Panc1 (cell line): ENCODE data around the gene ATXN10.

Experiments used
- SIN3A ChIP-seq: IDR thresholded peaks from 2 replicates; pipeline ENCODE4 v1.6.1; 2012; ENCODE audit warnings: low read depth, mild to moderate bottlenecking, low read length, moderate library complexity, borderline replicate concordance; ENCODE audit not compliant: insufficient read depth
- TF ChIP-seq, protein P1 (sequence below): fragments of 450-650 bp; IDR thresholded peaks from 2 replicates; pipeline ENCODE4 v1.5.1; 2017; ENCODE audit warnings: mild to moderate bottlenecking
- TF ChIP-seq, protein P2 (sequence below), 2 experiments: IDR thresholded peaks; 2 replicates each; pipeline ENCODE4 v1.6.1; 2011 to 2012; ENCODE audit warnings: low read depth in 2 of 2, control low read depth in 1 of 2, low read length in 1 of 2, mild to moderate bottlenecking in 1 of 2, moderate library complexity in 1 of 2; ENCODE audit not compliant: insufficient read depth in 1 of 2

DNA sequence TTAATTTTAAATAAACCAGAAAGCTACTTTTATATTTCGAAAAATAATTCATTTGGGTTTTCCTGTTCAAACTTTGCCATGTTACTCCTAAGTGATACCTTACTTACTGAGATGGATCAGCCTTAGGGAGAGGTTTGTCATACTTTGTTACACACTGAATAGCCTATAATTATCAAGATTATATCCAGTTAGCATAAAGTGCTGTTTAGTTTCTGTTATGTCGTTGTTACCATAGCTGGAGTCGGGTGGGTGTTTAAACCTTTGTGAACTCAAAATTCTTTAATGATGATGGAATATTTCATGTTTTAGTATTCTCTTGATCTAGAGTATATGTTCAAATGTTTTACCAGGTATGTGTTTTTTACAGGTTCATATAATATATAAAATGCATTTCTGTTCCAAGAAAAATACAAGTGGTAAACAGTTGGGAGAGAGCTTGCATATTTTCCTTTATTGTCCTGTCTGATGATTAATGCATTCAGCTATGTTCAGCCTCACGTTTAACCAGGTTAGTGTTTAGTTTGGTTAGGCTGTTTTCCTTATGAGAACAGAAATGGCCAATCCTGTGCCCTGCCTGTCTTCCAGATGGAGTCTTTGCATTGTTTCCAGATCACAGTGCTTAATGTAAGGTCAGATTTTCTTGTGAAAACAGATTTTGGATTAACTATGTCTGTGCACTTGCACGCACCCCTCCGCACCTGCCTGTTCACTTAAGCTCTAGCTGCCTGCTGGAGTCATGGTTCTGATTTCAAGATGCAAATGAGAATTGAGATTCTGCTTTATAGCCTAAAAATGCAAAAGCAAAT, 105.6 kb downstream of the ATXN10 start:
- TF ChIP-seq, protein P1, sequence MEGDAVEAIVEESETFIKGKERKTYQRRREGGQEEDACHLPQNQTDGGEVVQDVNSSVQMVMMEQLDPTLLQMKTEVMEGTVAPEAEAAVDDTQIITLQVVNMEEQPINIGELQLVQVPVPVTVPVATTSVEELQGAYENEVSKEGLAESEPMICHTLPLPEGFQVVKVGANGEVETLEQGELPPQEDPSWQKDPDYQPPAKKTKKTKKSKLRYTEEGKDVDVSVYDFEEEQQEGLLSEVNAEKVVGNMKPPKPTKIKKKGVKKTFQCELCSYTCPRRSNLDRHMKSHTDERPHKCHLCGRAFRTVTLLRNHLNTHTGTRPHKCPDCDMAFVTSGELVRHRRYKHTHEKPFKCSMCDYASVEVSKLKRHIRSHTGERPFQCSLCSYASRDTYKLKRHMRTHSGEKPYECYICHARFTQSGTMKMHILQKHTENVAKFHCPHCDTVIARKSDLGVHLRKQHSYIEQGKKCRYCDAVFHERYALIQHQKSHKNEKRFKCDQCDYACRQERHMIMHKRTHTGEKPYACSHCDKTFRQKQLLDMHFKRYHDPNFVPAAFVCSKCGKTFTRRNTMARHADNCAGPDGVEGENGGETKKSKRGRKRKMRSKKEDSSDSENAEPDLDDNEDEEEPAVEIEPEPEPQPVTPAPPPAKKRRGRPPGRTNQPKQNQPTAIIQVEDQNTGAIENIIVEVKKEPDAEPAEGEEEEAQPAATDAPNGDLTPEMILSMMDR: no peak
- no peak for TF ChIP-seq SIN3A
- TF ChIP-seq, protein P2, sequence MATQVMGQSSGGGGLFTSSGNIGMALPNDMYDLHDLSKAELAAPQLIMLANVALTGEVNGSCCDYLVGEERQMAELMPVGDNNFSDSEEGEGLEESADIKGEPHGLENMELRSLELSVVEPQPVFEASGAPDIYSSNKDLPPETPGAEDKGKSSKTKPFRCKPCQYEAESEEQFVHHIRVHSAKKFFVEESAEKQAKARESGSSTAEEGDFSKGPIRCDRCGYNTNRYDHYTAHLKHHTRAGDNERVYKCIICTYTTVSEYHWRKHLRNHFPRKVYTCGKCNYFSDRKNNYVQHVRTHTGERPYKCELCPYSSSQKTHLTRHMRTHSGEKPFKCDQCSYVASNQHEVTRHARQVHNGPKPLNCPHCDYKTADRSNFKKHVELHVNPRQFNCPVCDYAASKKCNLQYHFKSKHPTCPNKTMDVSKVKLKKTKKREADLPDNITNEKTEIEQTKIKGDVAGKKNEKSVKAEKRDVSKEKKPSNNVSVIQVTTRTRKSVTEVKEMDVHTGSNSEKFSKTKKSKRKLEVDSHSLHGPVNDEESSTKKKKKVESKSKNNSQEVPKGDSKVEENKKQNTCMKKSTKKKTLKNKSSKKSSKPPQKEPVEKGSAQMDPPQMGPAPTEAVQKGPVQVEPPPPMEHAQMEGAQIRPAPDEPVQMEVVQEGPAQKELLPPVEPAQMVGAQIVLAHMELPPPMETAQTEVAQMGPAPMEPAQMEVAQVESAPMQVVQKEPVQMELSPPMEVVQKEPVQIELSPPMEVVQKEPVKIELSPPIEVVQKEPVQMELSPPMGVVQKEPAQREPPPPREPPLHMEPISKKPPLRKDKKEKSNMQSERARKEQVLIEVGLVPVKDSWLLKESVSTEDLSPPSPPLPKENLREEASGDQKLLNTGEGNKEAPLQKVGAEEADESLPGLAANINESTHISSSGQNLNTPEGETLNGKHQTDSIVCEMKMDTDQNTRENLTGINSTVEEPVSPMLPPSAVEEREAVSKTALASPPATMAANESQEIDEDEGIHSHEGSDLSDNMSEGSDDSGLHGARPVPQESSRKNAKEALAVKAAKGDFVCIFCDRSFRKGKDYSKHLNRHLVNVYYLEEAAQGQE (IDR thresholded peaks at IDR 0.05; ENCODE audit: insufficient read depth in 1 of 2, low read depth in 2 of 2, low read length in 1 of 2): no peak
